Activated naive CD8-positive, alpha-beta T cell treated with anti-CD3 and anti-CD28 coated beads, Interleukin-2, amount 50 U/mL, for 24 hours (primary cell): ENCODE data around the gene EIF4G3.
A peak's percentile ranks its signal among the peaks of the same experiment; 100 is the strongest.

Source experiments
- ATAC-seq: fragments of 150-1000 bp; cut with Tn5 transposase; one replicate; pipeline ENCODE4 v1.10.0; 2021
- DNase-seq: peaks from one replicate; pipeline ENCODE4 v3.0.0; 2021
- H3K27ac Mint-ChIP-seq: one replicate; pipeline ENCODE4 v1.8.0; 2021; ENCODE audit warnings: mild to moderate bottlenecking, mixed read lengths
- H3K27me3 Mint-ChIP-seq: one replicate; pipeline ENCODE4 v1.8.0; 2021; ENCODE audit warnings: mixed read lengths
- H3K36me3 Mint-ChIP-seq: one replicate; pipeline ENCODE4 v1.8.0; 2021; ENCODE audit warnings: low read depth, mixed read lengths
- H3K4me1 Mint-ChIP-seq: one replicate; pipeline ENCODE4 v1.8.0; 2021; ENCODE audit warnings: mixed read lengths
- H3K4me3 Mint-ChIP-seq: one replicate; pipeline ENCODE4 v1.8.0; 2021; ENCODE audit warnings: mild to moderate bottlenecking, moderate library complexity, mixed read lengths
- H3K9me3 Mint-ChIP-seq: one replicate; pipeline ENCODE4 v1.8.0; 2021; ENCODE audit warnings: mixed read lengths

Gene EIF4G3

DNA sequence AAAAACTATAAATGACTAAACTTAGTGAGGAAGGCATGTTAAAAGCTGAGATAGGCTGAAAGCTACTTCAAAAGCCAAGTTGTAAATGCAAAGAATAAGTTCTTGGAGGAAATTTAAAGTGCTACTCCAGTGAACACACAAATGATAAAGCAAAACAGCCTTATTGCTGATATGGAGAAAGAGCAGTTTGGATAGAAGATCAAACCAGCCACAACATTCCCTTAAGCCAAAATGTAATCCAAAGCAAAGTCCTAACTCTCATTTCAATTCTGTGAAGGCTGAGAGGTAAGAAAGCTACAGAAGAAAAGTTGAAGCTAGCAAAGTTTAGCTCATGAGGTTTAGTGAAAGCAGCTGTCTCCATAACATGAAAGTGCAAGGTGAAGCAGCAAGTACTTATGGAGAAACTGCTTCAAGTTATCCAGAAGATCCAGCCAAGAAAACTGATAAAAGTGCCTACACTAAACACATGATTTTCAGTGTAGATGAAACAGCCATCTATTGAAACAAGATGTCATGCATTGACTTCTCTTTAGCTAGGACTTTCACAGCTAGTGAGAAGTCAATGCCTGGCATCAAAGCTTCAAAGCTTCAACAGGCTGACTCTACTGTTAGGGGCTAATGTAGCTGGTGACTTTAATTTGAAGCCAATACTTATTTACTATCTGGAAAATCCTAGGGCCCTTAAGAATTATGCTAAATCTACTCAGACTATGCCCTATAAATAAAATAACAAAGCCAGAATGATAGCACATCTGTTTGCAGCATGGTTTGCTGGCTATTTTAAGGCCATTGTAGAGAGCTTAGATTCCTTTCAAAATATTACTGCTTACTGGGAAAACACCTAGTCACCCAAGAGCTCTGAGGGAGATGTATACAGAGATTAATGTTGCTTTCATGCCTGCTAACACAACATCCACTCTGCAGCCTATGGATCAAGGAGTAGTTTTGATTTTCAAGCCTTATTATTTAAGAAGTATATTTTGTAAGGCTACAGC is 188.6 kb downstream of the EIF4G3 start:
- no peaks in the 10 kb centered on the region for H3K9me3 Mint-ChIP-seq

DNA sequence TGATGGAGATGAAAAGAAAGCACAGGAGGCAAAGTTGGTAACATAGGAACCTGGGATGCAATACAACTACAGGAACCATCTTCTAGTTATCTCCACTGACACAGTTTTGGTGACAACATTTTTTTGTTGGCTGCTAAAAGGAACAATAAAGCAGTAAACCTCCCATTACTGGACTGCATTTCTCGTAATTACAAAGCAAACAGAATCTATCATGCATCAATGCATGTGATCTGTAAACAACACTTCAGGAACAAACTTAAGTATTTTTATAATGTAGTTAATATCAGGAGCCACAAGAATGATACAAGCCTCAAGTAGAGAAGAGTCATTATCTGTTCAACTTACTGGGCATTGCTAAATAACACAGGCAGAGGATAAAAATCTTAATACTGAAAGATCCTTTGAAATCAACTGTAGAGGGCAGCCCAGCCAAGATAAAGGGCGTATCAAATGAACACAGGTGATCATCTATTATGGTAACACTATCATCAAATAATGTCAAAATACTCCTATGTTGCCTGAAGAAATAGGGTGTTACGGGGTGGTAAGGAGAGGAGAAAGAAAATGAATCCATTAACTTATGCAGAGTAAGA is 193.3 kb downstream of the EIF4G3 start:
- ATAC-seq (no peak), DNase-seq (no peak)
- H3K9me3 Mint-ChIP-seq: no peaks in the 10 kb centered on the region
- H3K27me3 Mint-ChIP-seq: no peaks in the 10 kb centered on the region
- H3K27ac Mint-ChIP-seq: no peak overlapping the region
- no peaks in the 10 kb centered on the region for H3K4me1 Mint-ChIP-seq
- no peak overlapping the region for H3K4me3 Mint-ChIP-seq
- H3K36me3 Mint-ChIP-seq: peaks cover 9% of the 10 kb centered on the region

More for the DNA sequence above, 188.6 kb downstream of the EIF4G3 start:
- ATAC-seq: no peak
- Mint-ChIP-seq H3K27ac (no peak overlapping the region), H3K4me3 (no peak overlapping the region), H3K27me3 (no peaks in the 10 kb centered on the region), H3K36me3 (peaks cover 7% of the 10 kb centered on the region), H3K4me1 (peaks cover 17% of the 10 kb centered on the region)
- no peak for DNase-seq

GRCh38 chr1:20982316-20982715 is 194.4 kb downstream of the EIF4G3 start:
- ATAC-seq (no peak), DNase-seq (no peak)
- no peaks in the 10 kb centered on the region for H3K9me3 Mint-ChIP-seq
- no peak overlapping the region for H3K4me3 Mint-ChIP-seq
- H3K36me3 Mint-ChIP-seq: peaks cover 9% of the 10 kb centered on the region
- no peaks in the 10 kb centered on the region for H3K27me3 Mint-ChIP-seq
- H3K4me1 Mint-ChIP-seq: no peaks in the 10 kb centered on the region
- H3K27ac Mint-ChIP-seq: no peak overlapping the region

DNA sequence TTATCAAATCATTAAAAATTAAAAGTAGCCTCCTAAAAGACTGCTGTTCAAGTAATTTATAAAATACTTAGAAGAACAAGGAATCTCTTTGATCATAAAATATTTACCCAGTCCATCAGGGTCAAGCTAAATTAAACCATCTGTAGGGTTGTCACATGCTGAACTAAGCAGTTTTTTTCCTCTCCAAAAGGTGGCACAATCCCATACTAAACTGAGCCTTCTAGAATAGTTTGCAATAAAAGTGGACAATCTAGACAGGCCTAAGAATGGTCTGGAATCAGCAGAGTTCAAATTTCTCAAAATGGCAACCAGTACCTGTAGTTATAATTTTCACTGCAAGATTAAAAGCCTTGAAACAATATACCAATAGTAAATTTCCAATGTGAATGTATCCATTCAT is 194.8 kb downstream of the EIF4G3 start:
- no peak for ATAC-seq
- Mint-ChIP-seq H3K4me3 (no peak overlapping the region), H3K9me3 (no peaks in the 10 kb centered on the region), H3K4me1 (no peaks in the 10 kb centered on the region), H3K27me3 (no peaks in the 10 kb centered on the region), H3K36me3 (peaks cover 9% of the 10 kb centered on the region), H3K27ac (no peak overlapping the region)
- no peak for DNase-seq

GRCh38 chr1:20980051-20980450 is 196.6 kb downstream of the EIF4G3 start:
- no peak overlapping the region for H3K27ac Mint-ChIP-seq
- no peak for DNase-seq
- no peak for ATAC-seq
- H3K36me3 Mint-ChIP-seq: peaks cover 9% of the 10 kb centered on the region
- H3K4me1 Mint-ChIP-seq: no peaks in the 10 kb centered on the region
- no peaks in the 10 kb centered on the region for H3K27me3 Mint-ChIP-seq
- H3K9me3 Mint-ChIP-seq: no peaks in the 10 kb centered on the region
- H3K4me3 Mint-ChIP-seq: no peak overlapping the region

- DNase-seq (no peak), ATAC-seq (no peak)
- H3K27me3 Mint-ChIP-seq: no peaks in the 10 kb centered on the region
Measured at GRCh38 chr1:20978413-20978812, 198.3 kb downstream of the EIF4G3 start.

DNA sequence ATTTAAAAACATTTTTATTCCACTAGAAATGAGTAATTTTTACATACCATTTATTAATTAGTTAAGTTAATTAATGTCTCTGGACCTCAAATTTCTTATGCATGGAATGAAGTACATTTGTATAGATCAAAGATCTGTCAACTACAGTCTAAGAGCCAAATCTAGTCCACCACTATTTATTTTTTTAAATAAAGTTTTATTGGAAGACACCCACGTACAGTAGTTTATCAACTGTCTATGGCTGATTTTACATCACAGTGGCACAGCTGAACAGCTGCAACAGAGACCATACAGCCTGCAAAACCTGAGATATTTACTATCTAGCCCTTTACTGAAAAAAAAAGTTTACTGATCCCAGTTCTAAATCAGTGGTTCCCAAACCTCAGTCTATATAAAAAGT is 201.0 kb downstream of the EIF4G3 start:
- no peak overlapping the region for H3K27ac Mint-ChIP-seq
- H3K36me3 Mint-ChIP-seq: peaks cover 24% of the 10 kb centered on the region
- no peak overlapping the region for H3K4me3 Mint-ChIP-seq
- H3K4me1 Mint-ChIP-seq: peaks cover 4% of the 10 kb centered on the region
- no peaks in the 10 kb centered on the region for H3K9me3 Mint-ChIP-seq
- H3K27me3 Mint-ChIP-seq: no peaks in the 10 kb centered on the region
- DNase-seq (no peak), ATAC-seq (no peak)

More at GRCh38 chr1:20978413-20978812, 198.3 kb downstream of the EIF4G3 start:
- H3K36me3 Mint-ChIP-seq: peaks cover 10% of the 10 kb centered on the region
- no peak overlapping the region for H3K4me3 Mint-ChIP-seq
- peaks cover 4% of the 10 kb centered on the region for H3K4me1 Mint-ChIP-seq
- H3K9me3 Mint-ChIP-seq: no peaks in the 10 kb centered on the region
- no peak overlapping the region for H3K27ac Mint-ChIP-seq

GRCh38 chr1:20974951-20975350 is 201.7 kb downstream of the EIF4G3 start:
- Mint-ChIP-seq H3K27ac (no peak overlapping the region), H3K4me1 (peaks cover 4% of the 10 kb centered on the region), H3K27me3 (no peaks in the 10 kb centered on the region), H3K4me3 (no peak overlapping the region), H3K9me3 (no peaks in the 10 kb centered on the region), H3K36me3 (peaks cover 21% of the 10 kb centered on the region)
- ATAC-seq (no peak), DNase-seq (no peak)

DNA sequence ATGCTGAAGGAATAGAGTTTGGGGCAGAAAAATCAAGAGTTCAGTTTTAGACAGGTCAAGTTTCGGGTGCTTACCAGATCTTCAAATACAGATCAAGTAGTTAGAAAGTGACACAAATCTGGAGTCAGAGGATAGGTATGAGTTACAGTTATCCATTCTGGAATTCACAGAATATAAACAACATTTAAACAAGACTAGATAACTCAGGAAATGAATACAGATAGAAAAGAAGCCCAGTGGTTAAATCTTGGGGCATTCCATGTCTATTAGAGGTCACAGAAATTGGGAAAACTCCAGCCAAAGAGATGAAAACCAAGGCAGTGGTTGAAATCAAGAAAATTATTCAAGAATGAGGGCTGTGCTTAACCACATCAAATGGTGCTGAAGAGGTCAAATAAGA is 202.6 kb downstream of the EIF4G3 start:
- no peak overlapping the region for H3K27ac Mint-ChIP-seq
- H3K9me3 Mint-ChIP-seq: no peaks in the 10 kb centered on the region
- DNase-seq (no peak), ATAC-seq (no peak)
- H3K4me3 Mint-ChIP-seq: no peak overlapping the region
- H3K4me1 Mint-ChIP-seq: peaks cover 4% of the 10 kb centered on the region
- peaks cover 23% of the 10 kb centered on the region for H3K36me3 Mint-ChIP-seq
- no peaks in the 10 kb centered on the region for H3K27me3 Mint-ChIP-seq

- Mint-ChIP-seq H3K4me1 (peaks cover 4% of the 10 kb centered on the region), H3K4me3 (no peak overlapping the region), H3K27ac (no peak overlapping the region), H3K36me3 (peaks cover 25% of the 10 kb centered on the region), H3K9me3 (no peaks in the 10 kb centered on the region), H3K27me3 (no peaks in the 10 kb centered on the region)
- DNase-seq: no peak
- ATAC-seq: no peak
Measured at GRCh38 chr1:20972855-20973254, 203.8 kb downstream of the EIF4G3 start.

DNA sequence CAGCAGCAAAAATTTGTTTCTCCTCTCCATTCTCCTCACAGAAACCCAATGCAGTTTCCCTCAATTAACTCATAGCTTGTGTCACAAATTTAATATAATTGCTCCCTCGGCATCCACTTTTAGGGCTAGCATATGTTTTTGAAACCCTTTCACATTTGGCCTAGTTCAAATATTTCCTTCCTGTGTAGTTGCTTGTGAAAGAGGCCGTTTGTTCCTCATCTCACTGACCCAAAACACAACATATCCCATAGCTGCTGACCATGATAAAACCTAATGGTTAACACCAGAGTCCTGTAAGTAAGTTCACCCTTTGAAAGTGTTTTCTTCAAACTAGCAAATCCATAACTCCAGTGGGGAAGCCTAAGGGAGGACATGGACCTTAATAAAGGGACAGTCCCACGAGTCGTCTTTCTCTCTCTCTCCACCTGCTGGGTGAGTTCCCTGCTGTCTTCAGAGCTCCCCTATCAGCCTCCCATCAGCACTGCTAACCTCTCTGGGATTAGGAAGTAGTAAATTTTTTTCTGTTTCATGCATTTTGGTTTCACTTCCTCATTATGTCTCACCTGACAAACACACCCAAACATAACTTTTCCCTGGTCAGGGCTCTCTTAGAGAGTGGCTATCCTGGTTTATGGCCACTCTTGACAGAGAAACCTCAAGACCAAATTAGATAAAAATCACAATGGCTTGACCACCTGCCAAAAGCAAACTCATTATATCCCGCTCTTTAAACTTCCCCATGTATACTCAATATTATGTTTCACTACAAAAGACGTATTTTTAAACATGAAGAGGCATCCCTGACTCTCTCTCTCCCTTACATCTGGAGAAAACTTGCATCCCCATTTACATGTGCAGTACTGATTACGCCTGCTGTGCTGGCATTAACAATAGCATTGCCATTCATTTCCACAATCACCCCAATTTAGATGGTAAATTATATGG is 211.9 kb downstream of the EIF4G3 start:
- Mint-ChIP-seq H3K4me3 (no peak overlapping the region), H3K36me3 (peaks cover 22% of the 10 kb centered on the region), H3K4me1 (peaks cover 11% of the 10 kb centered on the region), H3K27ac (no peak overlapping the region), H3K27me3 (no peaks in the 10 kb centered on the region), H3K9me3 (no peaks in the 10 kb centered on the region)
- DNase-seq (no peak), ATAC-seq (no peak)

- no peaks in the 10 kb centered on the region for H3K9me3 Mint-ChIP-seq
- peaks cover 23% of the 10 kb centered on the region for H3K36me3 Mint-ChIP-seq
- H3K4me1 Mint-ChIP-seq: peaks cover 11% of the 10 kb centered on the region
- no peak overlapping the region for H3K4me3 Mint-ChIP-seq
- no peak overlapping the region for H3K27ac Mint-ChIP-seq
- no peaks in the 10 kb centered on the region for H3K27me3 Mint-ChIP-seq
- DNase-seq: no peak
- no peak for ATAC-seq
Measured at GRCh38 chr1:20962576-20963258, 214.0 kb downstream of the EIF4G3 start.

- Mint-ChIP-seq H3K4me3 (no peak overlapping the region), H3K9me3 (no peaks in the 10 kb centered on the region), H3K36me3 (peaks cover 19% of the 10 kb centered on the region), H3K27me3 (no peaks in the 10 kb centered on the region), H3K27ac (no peak overlapping the region), H3K4me1 (no peaks in the 10 kb centered on the region)
- DNase-seq: no peak
- no peak for ATAC-seq
Measured at GRCh38 chr1:20958430-20958829, 218.3 kb downstream of the EIF4G3 start.

DNA sequence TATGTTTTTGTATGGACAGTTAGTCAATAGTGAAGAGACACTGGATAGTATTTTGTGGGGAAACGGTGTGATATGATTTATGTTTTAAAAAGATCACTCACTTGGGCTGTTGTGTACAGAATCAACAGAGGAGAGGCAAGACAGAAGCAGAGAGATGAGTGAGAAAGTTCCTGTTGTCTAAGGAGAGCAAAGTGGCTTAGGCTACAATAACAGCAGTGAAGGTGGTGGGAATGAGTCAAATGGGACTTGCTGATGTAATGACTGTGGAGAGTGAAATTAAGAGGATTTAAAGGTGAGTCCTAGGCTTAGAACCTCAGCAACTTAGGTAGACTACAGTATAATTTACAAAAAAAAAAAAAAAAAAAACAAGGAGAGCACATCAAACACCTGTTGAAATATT is 220.4 kb downstream of the EIF4G3 start:
- Mint-ChIP-seq H3K36me3 (peaks cover 18% of the 10 kb centered on the region), H3K4me1 (no peaks in the 10 kb centered on the region), H3K27me3 (no peaks in the 10 kb centered on the region), H3K9me3 (no peaks in the 10 kb centered on the region), H3K4me3 (no peak overlapping the region), H3K27ac (no peak overlapping the region)
- ATAC-seq (peak; percentile 52), DNase-seq (no peak)
